Bronchial epithelial cell (primary cell): ENCODE results near the gene DNMT3L. TPM values are rescaled to one million over a fixed set of nuclear protein-coding genes. Genes with fewer than 3 reads are reported as not detected.

Experiments
- DNase-seq: peaks from one replicate; pipeline ENCODE4 v3.0.0-alpha.2; 2010; ENCODE audit warnings: low read depth
- FAIRE-seq: peaks from 2 replicates; lab custom pipeline; 2011; peaks lifted over from hg19 to GRCh38; lab: Jason Lieb, UNC
- H3K27me3 ChIP-seq: 2 replicates; pipeline ENCODE4 v1.5.1; 2011; ENCODE audit warnings: low read length; ENCODE audit not compliant: control insufficient read depth, insufficient read depth
- H3K36me3 ChIP-seq: 2 replicates; pipeline ENCODE4 v1.5.1; 2011; ENCODE audit warnings: low read length; ENCODE audit not compliant: control insufficient read depth, insufficient read depth
- H3K4me3 ChIP-seq: 2 replicates; pipeline ENCODE4 v1.5.1; 2011; ENCODE audit warnings: mild to moderate bottlenecking, low read depth, low read length, control low read depth
- CTCF ChIP-seq: IDR thresholded peaks from 2 replicates; pipeline ENCODE4 v1.5.1; 2011; ENCODE audit warnings: mild to moderate bottlenecking, moderate library complexity, low read length, control low read depth, inconsistent platforms; ENCODE audit not compliant: insufficient read depth, severe bottlenecking
- total RNA-seq: library from RNA; depleted of rRNA; stranded (reverse); fragments of >200 nt; gene quantifications from 2 replicates; pipeline ENCODE4 v1.2.1, GENCODE V29; 2014

The DNMT3L gene
- total RNA-seq, 1 donor from 2014 or later, result not detected

- Histone ChIP-seq H3K4me3 (no peak overlapping the region), H3K36me3 (no peaks in the 10 kb centered on the region), H3K27me3 (peaks cover 2% of the 10 kb centered on the region)
- FAIRE-seq (no peak), DNase-seq (no peak)
- no peak for TF ChIP-seq CTCF
Measured at GRCh38 chr21:44296916-44297315, 35.2 kb upstream of the DNMT3L start.

- H3K27me3 ChIP-seq, result peaks cover 2% of the 10 kb centered on the region
- TF ChIP-seq CTCF, result no peak
- no peak for FAIRE-seq
Measured at GRCh38 chr21:44296103-44296519, 34.4 kb upstream of the DNMT3L start.

GRCh38 chr21:44295646-44296045 is 33.9 kb upstream of the DNMT3L start:
- DNase-seq, result no peak
- Histone ChIP-seq H3K4me3 (no peak overlapping the region), H3K27me3 (peaks cover 4% of the 10 kb centered on the region), H3K36me3 (no peaks in the 10 kb centered on the region)
- FAIRE-seq, result no peak
- no peak for TF ChIP-seq CTCF

More at GRCh38 chr21:44296103-44296519, 34.4 kb upstream of the DNMT3L start:
- no peak for DNase-seq
- H3K36me3 ChIP-seq, result no peaks in the 10 kb centered on the region
- no peak overlapping the region for H3K4me3 ChIP-seq

GRCh38 chr21:44295163-44295573 is 33.5 kb upstream of the DNMT3L start:
- FAIRE-seq, result no peak
- H3K27me3 ChIP-seq, result peaks cover 4% of the 10 kb centered on the region
- no peak for DNase-seq
- H3K36me3 ChIP-seq, result no peaks in the 10 kb centered on the region
- no peak overlapping the region for H3K4me3 ChIP-seq
- no peak for TF ChIP-seq CTCF

GRCh38 chr21:44294391-44295162 is 32.9 kb upstream of the DNMT3L start:
- Histone ChIP-seq H3K4me3 (no peak overlapping the region), H3K27me3 (peaks cover 4% of the 10 kb centered on the region), H3K36me3 (no peaks in the 10 kb centered on the region)
- DNase-seq (no peak), FAIRE-seq (no peak)
- no peak for TF ChIP-seq CTCF
